ENCODE results near the gene MRPL12.

- TF ChIP-seq POLR2AphosphoS5 (IDR thresholded peaks at IDR 0.05; ENCODE audit: low read depth, low read length) = peak; percentile 49; the same call in 1 of the 2 replicates
- no peak for TF ChIP-seq REST (IDR thresholded peaks at IDR 0.05; ENCODE audit: insufficient read depth in 1 of 2, low read depth in 2 of 2, low read length in 1 of 2)
Measured at GRCh38 chr17:81711814-81712467, 8.8 kb downstream of the MRPL12 start, which contains the start of gene SLC25A10.
